Posterior vena cava (tissue), 2 donors: ENCODE results near the gene HDAC2. TPM values are rescaled to one million over a fixed set of nuclear protein-coding genes. Genes with fewer than 3 reads are reported as not detected.

Experiments
- total RNA-seq, 2 donors: library from RNA; stranded (reverse); fragmentation: NEBNext Ultra II Directional; extraction: Animal tissue kit (Norgen Biotek cat#: 25700); gene quantifications; one replicate each; pipeline ENCODE4 v1.2.1, GENCODE V29; 2021
- donor health status: DM: yes; HTN: yes; CAD: no.
- donor health status: DM: yes; HTN: yes; CAD: no.

Gene HDAC2
- total RNA-seq, 2 donors from 2014 or later = 54.5 to 63.6 TPM

Other genes starting within 250 kb of the HDAC2 start
- gene MARCKS, start 113.8 kb downstream of the HDAC2 start, total RNA-seq = 10 to 100 TPM; 49.6 to 69.2 TPM